ENCODE results near the gene SRA1. TPM values are rescaled to one million over a fixed set of nuclear protein-coding genes. Genes with fewer than 3 reads are reported as not detected.
A peak's percentile ranks its signal among the peaks of the same experiment; 100 is the strongest.

SRA1 gene
- total RNA-seq, 2 donors from 2014 or later: 10.9 to 12.5 TPM

DNA sequence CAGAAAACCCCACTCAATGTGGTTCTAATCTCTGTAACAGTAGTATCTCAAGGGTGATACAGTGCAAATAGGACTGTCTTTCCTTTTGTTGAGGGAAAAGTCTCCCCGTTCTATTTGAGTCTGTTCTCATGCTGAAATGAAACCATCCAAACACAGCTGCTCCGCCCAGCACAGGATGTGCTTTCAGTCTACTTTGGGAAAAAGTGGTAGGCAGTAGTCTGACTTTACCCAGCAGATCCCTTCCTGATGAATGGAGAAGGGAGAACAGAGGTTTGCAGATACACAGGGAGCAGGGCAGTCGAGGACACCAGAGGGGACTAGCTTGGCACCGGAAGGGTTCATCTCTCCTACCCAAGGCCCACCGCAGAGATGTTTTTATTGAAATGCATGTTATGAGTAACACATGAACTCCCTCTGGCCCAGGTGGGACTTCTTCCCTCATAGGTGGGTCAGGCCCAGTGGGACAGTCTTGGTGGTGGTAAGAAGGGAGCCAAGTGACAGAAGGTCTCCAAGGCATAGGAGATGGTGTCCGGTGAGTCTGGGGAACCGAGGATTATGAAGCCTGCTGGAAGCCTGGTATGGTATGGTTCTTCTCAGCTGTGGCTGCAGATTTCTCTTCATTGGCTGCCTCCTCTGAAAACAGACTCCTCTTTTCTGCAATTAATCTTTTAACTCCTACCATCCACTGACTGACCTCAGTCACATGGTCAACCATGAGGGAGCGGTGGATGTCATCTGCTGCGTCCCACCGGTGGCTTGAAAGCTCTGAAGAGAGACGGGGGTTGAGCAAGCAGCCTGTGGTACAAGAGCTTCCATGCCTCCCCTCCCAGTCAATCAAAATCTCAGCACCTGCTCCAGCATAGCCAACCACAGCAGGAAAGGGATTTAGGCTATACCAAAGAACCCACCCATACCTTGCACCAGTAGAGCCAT is 6.9 kb downstream of the SRA1 start:
- Histone ChIP-seq H3K36me3 (replicated peaks in 1 of 2; ENCODE audit: insufficient read depth in 1 of 2, low read depth in 2 of 2) (peaks cover 0 to 6% of the 10 kb centered on the region in 2 donors), H3K4me1 (peaks cover 52% of the 10 kb centered on the region), H3K4me3 (no peak overlapping the region), H3K27me3 (no peaks in the 10 kb centered on the region), H3K27ac (peak overlapping the region in 3 of 4 donors; percentile 82 to 98 (median 98)), H3K9me3 (no peaks in the 10 kb centered on the region)
- intact Hi-C loops (cut with DNase I): no loop called here
- WGBS, 2 donors: 85 to 90% methylated on average over 11 of the region's 11 CpGs
- TF ChIP-seq, protein P1, sequence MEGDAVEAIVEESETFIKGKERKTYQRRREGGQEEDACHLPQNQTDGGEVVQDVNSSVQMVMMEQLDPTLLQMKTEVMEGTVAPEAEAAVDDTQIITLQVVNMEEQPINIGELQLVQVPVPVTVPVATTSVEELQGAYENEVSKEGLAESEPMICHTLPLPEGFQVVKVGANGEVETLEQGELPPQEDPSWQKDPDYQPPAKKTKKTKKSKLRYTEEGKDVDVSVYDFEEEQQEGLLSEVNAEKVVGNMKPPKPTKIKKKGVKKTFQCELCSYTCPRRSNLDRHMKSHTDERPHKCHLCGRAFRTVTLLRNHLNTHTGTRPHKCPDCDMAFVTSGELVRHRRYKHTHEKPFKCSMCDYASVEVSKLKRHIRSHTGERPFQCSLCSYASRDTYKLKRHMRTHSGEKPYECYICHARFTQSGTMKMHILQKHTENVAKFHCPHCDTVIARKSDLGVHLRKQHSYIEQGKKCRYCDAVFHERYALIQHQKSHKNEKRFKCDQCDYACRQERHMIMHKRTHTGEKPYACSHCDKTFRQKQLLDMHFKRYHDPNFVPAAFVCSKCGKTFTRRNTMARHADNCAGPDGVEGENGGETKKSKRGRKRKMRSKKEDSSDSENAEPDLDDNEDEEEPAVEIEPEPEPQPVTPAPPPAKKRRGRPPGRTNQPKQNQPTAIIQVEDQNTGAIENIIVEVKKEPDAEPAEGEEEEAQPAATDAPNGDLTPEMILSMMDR (IDR thresholded peaks at IDR 0.05): no peak
- TF ChIP-seq POLR2A (IDR thresholded peaks at IDR 0.05): no peak
- ATAC-seq (no peak), DNase-seq (no peak)

DNA sequence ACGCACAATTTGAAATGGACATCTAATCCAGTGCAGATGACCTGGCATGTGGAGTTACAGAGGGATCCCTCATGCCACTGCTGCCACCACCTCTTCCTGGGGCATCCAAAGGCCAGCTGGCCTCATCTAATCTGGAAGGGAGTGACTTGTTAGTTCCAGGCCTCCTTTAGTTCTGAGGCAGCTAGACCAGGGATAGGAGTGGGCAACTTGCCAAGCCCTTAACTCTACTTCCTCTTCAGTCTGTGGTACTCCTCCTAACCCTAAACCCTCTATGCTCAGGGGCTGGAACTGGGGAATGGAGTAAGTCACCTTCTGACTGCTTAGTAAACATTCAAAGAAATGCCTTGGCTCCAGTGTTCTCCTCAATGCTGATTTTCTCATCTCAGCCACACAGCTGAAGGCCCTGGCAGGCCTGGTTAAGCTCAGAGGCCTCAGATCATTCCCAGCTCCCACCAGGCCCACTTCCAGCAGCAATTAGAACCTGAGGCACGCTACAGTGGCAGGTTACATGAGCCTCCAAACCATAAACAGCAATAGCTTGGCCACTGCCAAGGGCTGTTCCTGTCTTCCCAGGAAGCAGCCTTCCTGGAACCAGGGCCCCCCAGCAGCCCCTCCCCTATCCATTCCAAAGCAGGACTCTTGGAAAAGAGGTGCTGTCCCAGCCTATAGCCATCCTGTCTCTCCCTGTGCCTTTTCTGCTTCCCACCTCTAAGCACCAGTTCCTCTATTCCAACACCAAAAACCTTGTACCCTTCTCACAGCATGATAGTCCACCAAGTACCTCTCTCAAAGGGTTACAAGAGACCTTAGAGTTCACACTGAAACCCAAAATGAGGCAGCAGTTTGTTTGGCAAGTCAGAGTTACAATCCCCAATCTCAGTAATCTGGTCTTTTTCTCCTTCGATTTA is 7.8 kb downstream of the SRA1 start:
- TF ChIP-seq POLR2A (IDR thresholded peaks at IDR 0.05): no peak
- TF ChIP-seq, protein P1 (IDR thresholded peaks at IDR 0.05): no peak
- WGBS, 2 donors: 72 to 95% methylated on average over 2 to 3 of the region's 3 CpGs
- ATAC-seq (no peak), DNase-seq (peak; percentile 56 to 80 (median 62))
- H3K36me3 ChIP-seq (replicated peaks in 1 of 2; ENCODE audit: insufficient read depth in 1 of 2, low read depth in 2 of 2): peaks cover 0 to 10% of the 10 kb centered on the region in 2 donors
- H3K4me1 ChIP-seq: peaks cover 43% of the 10 kb centered on the region
- intact Hi-C loops (cut with DNase I): no loop called here
- H3K4me3 ChIP-seq: no peak overlapping the region
- H3K27me3 ChIP-seq: no peaks in the 10 kb centered on the region
- no peaks in the 10 kb centered on the region for H3K9me3 ChIP-seq
- peak overlapping the region; percentile 82 to 99 (median 98) for H3K27ac ChIP-seq

DNA sequence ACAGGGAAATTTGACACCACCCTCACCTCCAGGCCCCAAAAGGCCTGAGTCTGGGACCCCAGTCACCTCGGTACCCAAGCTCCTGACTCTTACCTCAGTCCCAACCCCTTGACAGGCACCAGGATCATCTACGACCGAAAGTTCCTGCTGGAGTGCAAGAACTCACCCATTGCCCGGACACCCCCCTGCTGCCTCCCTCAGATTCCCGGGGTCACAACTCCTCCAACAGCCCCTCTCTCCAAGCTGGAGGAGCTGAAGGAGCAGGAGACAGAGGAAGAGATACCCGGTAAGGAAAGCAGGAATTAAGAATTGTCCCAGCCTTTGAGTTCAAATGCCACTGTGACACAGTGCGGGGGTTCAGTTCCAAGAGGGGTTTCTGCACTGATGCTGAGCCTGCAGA is 8.5 kb downstream of the SRA1 start:
- Histone ChIP-seq H3K36me3 (replicated peaks in 1 of 2; ENCODE audit: insufficient read depth in 1 of 2, low read depth in 2 of 2) (peaks cover 0 to 13% of the 10 kb centered on the region in 2 donors), H3K4me1 (peaks cover 43% of the 10 kb centered on the region), H3K4me3 (no peak overlapping the region), H3K27me3 (no peaks in the 10 kb centered on the region), H3K9me3 (no peaks in the 10 kb centered on the region), H3K27ac (peak overlapping the region; percentile 82 to 99 (median 98))
- ATAC-seq (no peak), DNase-seq (no peak)
- 82 to 86% methylated on average over 5 to 7 of the region's 7 CpGs for WGBS, 2 donors
- intact Hi-C loops (cut with DNase I): no loop called here
- TF ChIP-seq POLR2A (IDR thresholded peaks at IDR 0.05): no peak
- TF ChIP-seq, protein P1 (IDR thresholded peaks at IDR 0.05): no peak

DNA sequence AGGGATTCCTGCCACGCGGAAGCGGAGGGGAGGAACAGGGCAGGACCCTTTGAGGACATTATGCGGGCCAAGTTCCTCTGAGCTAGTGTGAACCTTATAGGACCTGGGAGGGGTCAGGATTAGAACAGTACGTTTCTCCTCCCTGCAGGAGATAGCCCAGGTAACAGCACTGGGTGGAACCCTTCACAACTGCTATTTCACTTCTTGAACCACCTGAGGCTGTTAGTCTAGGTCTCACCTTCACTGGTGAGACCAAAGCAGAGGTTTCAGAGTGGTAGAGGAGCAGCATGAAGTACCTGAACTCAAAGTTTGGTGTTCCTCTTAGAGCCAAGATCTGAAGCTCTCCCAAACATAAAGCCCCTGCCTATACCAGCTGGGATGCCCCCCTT is 9.0 kb downstream of the SRA1 start:
- no peaks in the 10 kb centered on the region for H3K27me3 ChIP-seq
- intact Hi-C loops (cut with DNase I): no loop called here
- ATAC-seq: no peak
- DNase-seq: peak in 2 of 4 donors; percentile 89 to 92
- no peaks in the 10 kb centered on the region for H3K9me3 ChIP-seq
- H3K4me3 ChIP-seq: no peak overlapping the region
- peak overlapping the region; percentile 82 to 99 (median 98) for H3K27ac ChIP-seq
- peaks cover 43% of the 10 kb centered on the region for H3K4me1 ChIP-seq
- H3K36me3 ChIP-seq (replicated peaks in 1 of 2; ENCODE audit: insufficient read depth in 1 of 2, low read depth in 2 of 2): peaks cover 0 to 13% of the 10 kb centered on the region in 2 donors
- 0 to 4% methylated on average over 4 to 5 of the region's 5 CpGs for WGBS, 2 donors
- no peak for TF ChIP-seq POLR2A (IDR thresholded peaks at IDR 0.05)
- TF ChIP-seq, protein P1 (IDR thresholded peaks at IDR 0.05): no peak

Measured in body of pancreas (tissue), 4 donors.